OCI-M1 (cell line): ENCODE results near the gene TARP.

Experiments used
- DNase-seq: peaks from one replicate; lab custom pipeline; 2025; lab: John Stamatoyannopoulos, UW

TARP gene

GRCh38 chr7:38215735-38216670 lies 57.4 kb downstream of the TARP start:
- peak; percentile 87 for DNase-seq

GRCh38 chr7:38215115-38215514 lies 58.3 kb downstream of the TARP start:
- no peak for DNase-seq

DNA sequence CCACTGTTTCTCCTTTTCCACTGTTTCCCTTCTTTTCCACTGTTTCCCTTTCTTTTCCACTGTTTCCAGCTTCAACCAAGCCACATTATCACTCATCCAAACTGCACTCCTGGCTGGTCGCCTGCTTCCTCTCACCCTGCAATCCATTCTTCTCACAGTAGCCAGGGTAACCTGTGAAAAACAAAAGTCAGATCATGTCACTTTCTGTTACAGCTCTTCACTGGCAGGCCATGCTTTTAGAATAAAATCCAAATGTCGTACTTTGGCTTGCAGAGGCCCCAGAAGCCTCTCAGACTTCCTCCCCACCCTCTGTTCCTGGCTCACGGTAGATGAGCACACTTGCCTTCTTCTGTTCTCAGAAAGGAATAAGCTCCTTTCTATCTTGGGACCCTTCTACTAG lies 61.5 kb downstream of the TARP start:
- no peak for DNase-seq

DNA sequence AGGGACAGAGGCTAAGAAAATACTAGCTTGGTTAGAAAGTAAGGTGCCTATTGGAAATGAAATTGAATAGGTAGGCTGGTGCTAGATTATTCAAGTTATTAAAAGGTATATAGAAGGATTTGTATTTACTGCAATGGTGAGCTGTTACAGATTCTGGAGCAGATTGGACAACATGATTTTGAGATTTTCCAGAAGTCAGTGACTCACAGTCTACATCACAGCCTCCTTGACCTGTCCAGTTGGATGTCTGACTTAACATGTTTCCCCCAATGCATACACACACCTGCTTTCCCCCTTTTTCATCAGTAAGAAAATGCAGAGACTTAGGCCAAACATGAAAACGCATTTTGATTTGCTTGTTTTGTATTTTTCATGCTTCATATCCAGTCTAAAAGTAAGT lies 62.0 kb downstream of the TARP start:
- DNase-seq: no peak
